Measurements from ENCODE around the gene AGTPBP1.

The AGTPBP1 gene

GRCh38 chr9:85511746-85512145 lies 230.0 kb downstream of the AGTPBP1 start:
- Histone ChIP-seq H3K4me1 (no peaks in the 10 kb centered on the region), H3K9me3 (no peaks in the 10 kb centered on the region), H3K27me3 (peaks cover 0 to 5% of the 10 kb centered on the region in 2 donors), H3K36me3 (no peaks in the 10 kb centered on the region), H3K4me3 (no peak overlapping the region), H3K27ac (no peak overlapping the region)
- intact Hi-C loops (cut with DNase I; ENCODE audit: low total_unique reads), result no loop called here
- no peak for DNase-seq
- no peak for TF ChIP-seq CTCF (IDR thresholded peaks at IDR 0.05)

GRCh38 chr9:85510830-85511504 lies 230.8 kb downstream of the AGTPBP1 start:
- Histone ChIP-seq H3K9me3 (no peaks in the 10 kb centered on the region), H3K4me1 (no peaks in the 10 kb centered on the region), H3K36me3 (no peaks in the 10 kb centered on the region), H3K4me3 (no peak overlapping the region), H3K27ac (no peak overlapping the region), H3K27me3 (no peaks in the 10 kb centered on the region)
- no peak for DNase-seq
- no peak for TF ChIP-seq CTCF (IDR thresholded peaks at IDR 0.05)
- intact Hi-C loops (cut with DNase I; ENCODE audit: low total_unique reads), result no loop called here

- no peak overlapping the region for H3K4me3 ChIP-seq
- no peak for TF ChIP-seq CTCF (IDR thresholded peaks at IDR 0.05)
- H3K9me3 ChIP-seq, result no peaks in the 10 kb centered on the region
- H3K27ac ChIP-seq, result no peak overlapping the region
- H3K36me3 ChIP-seq, result no peaks in the 10 kb centered on the region
- H3K4me1 ChIP-seq, result no peaks in the 10 kb centered on the region
- intact Hi-C loops (cut with DNase I; ENCODE audit: low total_unique reads), result no loop called here
- no peaks in the 10 kb centered on the region for H3K27me3 ChIP-seq
- DNase-seq, result no peak
These were observed 233.1 kb downstream of the AGTPBP1 start for GRCh38 chr9:85508616-85509015.

GRCh38 chr9:85505612-85506011 lies 236.1 kb downstream of the AGTPBP1 start:
- Histone ChIP-seq H3K36me3 (no peaks in the 10 kb centered on the region), H3K27ac (no peak overlapping the region), H3K27me3 (no peaks in the 10 kb centered on the region), H3K9me3 (no peaks in the 10 kb centered on the region), H3K4me1 (no peaks in the 10 kb centered on the region), H3K4me3 (no peak overlapping the region)
- intact Hi-C loops (cut with DNase I; ENCODE audit: low total_unique reads), result no loop called here
- DNase-seq, result no peak
- TF ChIP-seq CTCF (IDR thresholded peaks at IDR 0.05), result no peak

GRCh38 chr9:85502815-85503655 lies 238.7 kb downstream of the AGTPBP1 start:
- TF ChIP-seq CTCF (IDR thresholded peaks at IDR 0.05), result no peak
- intact Hi-C loops (cut with DNase I; ENCODE audit: low total_unique reads), result no loop called here
- Histone ChIP-seq H3K27me3 (no peaks in the 10 kb centered on the region), H3K4me1 (no peaks in the 10 kb centered on the region), H3K27ac (no peak overlapping the region), H3K4me3 (no peak overlapping the region), H3K9me3 (peaks cover 0 to 11% (median 0%) of the 10 kb centered on the region in 3 donors), H3K36me3 (no peaks in the 10 kb centered on the region)
- DNase-seq, result no peak
